Tibial nerve (tissue), 4 donors: ENCODE results near the gene NME7. TPM values are rescaled to one million over a fixed set of nuclear protein-coding genes. Genes with fewer than 3 reads are reported as not detected.

Experiments used
- DNase-seq, 2 donors: peaks; one replicate each; pipeline ENCODE4 v3.0.0-alpha.2; 2019; ENCODE audit warnings: low spot score in 2 of 2
- H3K27ac ChIP-seq, 4 donors: fragments of 200-600 bp; sonication (generic) in 3 of 4; one replicate each; pipeline ENCODE4 v1.5.1; 2017 to 2019; ENCODE audit warnings: mild to moderate bottlenecking in 1 of 4
- H3K27me3 ChIP-seq, 2 donors: fragments of 200-600 bp; sonication (generic) in 1 of 2; one replicate each; pipeline versions ENCODE4 v1.5.1 to v1.6.0; 2017 to 2019
- H3K36me3 ChIP-seq, 3 donors: fragments of 200-600 bp; sonication (generic); one replicate each; pipeline ENCODE4 v1.5.1; 2018 to 2019
- H3K4me1 ChIP-seq, 4 donors: fragments of 200-600 bp; sonication (generic) in 3 of 4; one replicate each; pipeline ENCODE4 v1.5.1; 2017 to 2019
- H3K4me3 ChIP-seq, 4 donors: fragments of 200-600 bp; sonication (generic) in 3 of 4; one replicate each; pipeline ENCODE4 v1.5.1; 2017 to 2019; ENCODE audit warnings: mild to moderate bottlenecking in 1 of 4, moderate library complexity in 1 of 4
- H3K9me3 ChIP-seq, 4 donors: fragments of 200-600 bp; sonication (generic) in 3 of 4; one replicate each; pipeline ENCODE4 v1.5.1; 2017 to 2019
- CTCF ChIP-seq, 5 experiments: fragments of 200-600 bp in 3 of 5; fragments of 450-650 bp in 2 of 5; sonication (generic) in 3 of 5; IDR thresholded peaks; one replicate each; pipeline ENCODE4 v1.5.1; 2016 to 2019; ENCODE audit warnings: antibody characterized with exemption in 5 of 5, mild to moderate bottlenecking in 3 of 5, moderate library complexity in 2 of 5
- EP300 ChIP-seq, 2 donors: sonication (generic); formaldehyde crosslinking; IDR thresholded peaks; one replicate each; pipeline ENCODE4 v1.6.1; 2017; ENCODE audit warnings: antibody characterized with exemption in 2 of 2, mild to moderate bottlenecking in 1 of 2
- POLR2A ChIP-seq, 2 donors: fragments of 450-650 bp; IDR thresholded peaks; one replicate each; pipeline ENCODE4 v1.6.1; 2017; ENCODE audit warnings: antibody characterized with exemption in 2 of 2, mild to moderate bottlenecking in 2 of 2, moderate library complexity in 2 of 2
- WGBS, 2 donors: methylation state at CpG; one replicate each; pipeline ENCODE4 v1.1.5; 2018; 5-methylcytosine and 5-hydroxymethylcytosine counted together
- total RNA-seq, 4 donors: library from RNA; depleted of rRNA; stranded (reverse); fragments of >200 nt; gene quantifications; one replicate each; pipeline ENCODE4 v1.1.0, GENCODE V29; 2016

The NME7 gene
- total RNA-seq, 4 donors from 2014 or later, result 8.2 to 26.2 (median 17.5) TPM

GRCh38 chr1:169250022-169250421 is 117.6 kb downstream of the NME7 start:
- Histone ChIP-seq H3K27ac (no peak overlapping the region), H3K9me3 (no peaks in the 10 kb centered on the region), H3K4me1 (no peaks in the 10 kb centered on the region), H3K27me3 (no peaks in the 10 kb centered on the region), H3K4me3 (no peak overlapping the region), H3K36me3 (no peaks in the 10 kb centered on the region)
- WGBS, 2 donors, result 38 to 46% methylated on average over 2 of the region's 2 CpGs
- no peak for TF ChIP-seq EP300 (IDR thresholded peaks at IDR 0.05)
- TF ChIP-seq POLR2A (IDR thresholded peaks at IDR 0.05), result no peak
- no peak for TF ChIP-seq CTCF (IDR thresholded peaks at IDR 0.05)
- DNase-seq, result no peak

GRCh38 chr1:169249611-169250010 is 118.0 kb downstream of the NME7 start:
- TF ChIP-seq POLR2A (IDR thresholded peaks at IDR 0.05) (no peak), CTCF (IDR thresholded peaks at IDR 0.05) (no peak), EP300 (IDR thresholded peaks at IDR 0.05) (no peak)
- Histone ChIP-seq H3K9me3 (no peaks in the 10 kb centered on the region), H3K27me3 (no peaks in the 10 kb centered on the region), H3K4me1 (no peaks in the 10 kb centered on the region), H3K36me3 (no peaks in the 10 kb centered on the region), H3K27ac (no peak overlapping the region), H3K4me3 (no peak overlapping the region)
- WGBS, 2 donors, result 96 to 97% methylated on average over 1 of the region's 1 CpG
- no peak for DNase-seq

- 82 to 83% methylated on average over 1 of the region's 1 CpG for WGBS, 2 donors
These were observed 121.9 kb downstream of the NME7 start for GRCh38 chr1:169245706-169246105.

GRCh38 chr1:169240449-169241232 is 127.0 kb downstream of the NME7 start:
- no peaks in the 10 kb centered on the region for H3K36me3 ChIP-seq
- peaks cover 0 to 4% (median 0%) of the 10 kb centered on the region in 4 donors for H3K4me1 ChIP-seq
- no peaks in the 10 kb centered on the region for H3K9me3 ChIP-seq
- H3K27ac ChIP-seq, result no peak overlapping the region
- no peak overlapping the region for H3K4me3 ChIP-seq
- no peaks in the 10 kb centered on the region for H3K27me3 ChIP-seq
- TF ChIP-seq POLR2A (IDR thresholded peaks at IDR 0.05) (no peak), CTCF (IDR thresholded peaks at IDR 0.05) (no peak), EP300 (IDR thresholded peaks at IDR 0.05) (no peak)
- no peak for DNase-seq
- 33 to 35% methylated on average over 3 of the region's 3 CpGs for WGBS, 2 donors

More at GRCh38 chr1:169245706-169246105, 121.9 kb downstream of the NME7 start:
- H3K36me3 ChIP-seq, result no peaks in the 10 kb centered on the region
- H3K4me3 ChIP-seq, result no peak overlapping the region
- H3K4me1 ChIP-seq, result peaks cover 0 to 4% (median 0%) of the 10 kb centered on the region in 4 donors
- no peaks in the 10 kb centered on the region for H3K27me3 ChIP-seq
- H3K9me3 ChIP-seq, result no peaks in the 10 kb centered on the region
- no peak overlapping the region for H3K27ac ChIP-seq
- DNase-seq, result no peak
- TF ChIP-seq POLR2A (IDR thresholded peaks at IDR 0.05) (no peak), CTCF (IDR thresholded peaks at IDR 0.05) (no peak), EP300 (IDR thresholded peaks at IDR 0.05) (no peak)

GRCh38 chr1:169236880-169237279 is 130.7 kb downstream of the NME7 start:
- 98% methylated on average over 4 of the region's 4 CpGs for WGBS, 2 donors
- Histone ChIP-seq H3K27ac (no peak overlapping the region), H3K9me3 (no peaks in the 10 kb centered on the region), H3K4me1 (peaks cover 0 to 4% (median 0%) of the 10 kb centered on the region in 4 donors), H3K36me3 (peaks cover 0 to 12% (median 0%) of the 10 kb centered on the region in 3 donors), H3K27me3 (no peaks in the 10 kb centered on the region), H3K4me3 (no peak overlapping the region)
- TF ChIP-seq POLR2A (IDR thresholded peaks at IDR 0.05) (no peak), EP300 (IDR thresholded peaks at IDR 0.05) (no peak), CTCF (IDR thresholded peaks at IDR 0.05) (no peak)
- no peak for DNase-seq
